Panc1 (cell line): ENCODE results near the gene DCHS1. TPM values are rescaled to one million over a fixed set of nuclear protein-coding genes. Genes with fewer than 3 reads are reported as not detected.

Experiments used
- ATAC-seq: fragments of 200-7000 bp; cut with Tn5 transposase; 2 replicates; pipeline ENCODE4 v1.9.1; 2020; ENCODE audit warnings: mild to moderate bottlenecking, moderate library complexity
- BruUV-seq: library from RNA; stranded (reverse); fragments of 400-500 nt; replicated peaks from 2 replicates; lab custom pipeline; 2021; lab: Mats Ljungman, UMichigan
- CTCF ChIA-PET: fragments of 300-600 bp; sonication (Branson Sonifier 250); formaldehyde crosslinking; loops from one replicate; lab custom pipeline; 2022; ENCODE audit warnings: antibody characterized with exemption; lab: Charles Lee
- POLR2A ChIA-PET: fragments of 300-600 bp; sonication (Branson Sonifier 250); formaldehyde crosslinking; loops from one replicate; lab custom pipeline; 2022; ENCODE audit warnings: antibody characterized with exemption; lab: Charles Lee
- DNase-seq: peaks from one replicate; pipeline ENCODE4 v3.0.0-alpha.2; 2010; ENCODE audit warnings: low read depth, low spot score
- H3K27ac ChIP-seq: 2 replicates; pipeline ENCODE4 v1.5.1; 2011; ENCODE audit warnings: mild to moderate bottlenecking, low read length, inconsistent platforms
- H3K27me3 ChIP-seq: fragments of 200-500 bp; sonication (Bioruptor generic); 2 replicates; pipeline ENCODE4 v1.6.0; 2014; ENCODE audit warnings: low read length, inconsistent platforms; ENCODE audit not compliant: control insufficient read depth, insufficient read depth
- H3K36me3 ChIP-seq: fragments of 200-500 bp; sonication (Bioruptor generic); 2 replicates; pipeline ENCODE4 v1.5.1; 2014; ENCODE audit warnings: inconsistent platforms, mild to moderate bottlenecking, low read length, moderate library complexity; ENCODE audit not compliant: control insufficient read depth, insufficient read depth
- H3K4me1 ChIP-seq: 2 replicates; pipeline ENCODE4 v1.5.1; 2011; ENCODE audit warnings: inconsistent platforms, mild to moderate bottlenecking, low read length, moderate library complexity; ENCODE audit not compliant: control insufficient read depth, insufficient read depth
- H3K4me3 ChIP-seq, 2 experiments: 2 replicates each; pipeline ENCODE4 v1.5.1; 2011 to 2012; ENCODE audit warnings: low read depth in 2 of 2, low read length in 2 of 2, mild to moderate bottlenecking in 2 of 2, inconsistent platforms in 1 of 2, moderate library complexity in 1 of 2
- H3K9me3 ChIP-seq: fragments of 200-500 bp; sonication (Bioruptor generic); 2 replicates; pipeline ENCODE4 v1.5.1; 2014; ENCODE audit warnings: low read depth, mild to moderate bottlenecking, inconsistent platforms, low read length, moderate library complexity; ENCODE audit not compliant: control insufficient read depth, insufficient read depth
- POLR2AphosphoS5 ChIP-seq: IDR thresholded peaks from 2 replicates; pipeline ENCODE4 v1.6.1; 2012; ENCODE audit warnings: mild to moderate bottlenecking, low read depth, low read length, moderate library complexity
- SIN3A ChIP-seq: IDR thresholded peaks from 2 replicates; pipeline ENCODE4 v1.6.1; 2012; ENCODE audit warnings: low read depth, mild to moderate bottlenecking, low read length, moderate library complexity, borderline replicate concordance; ENCODE audit not compliant: insufficient read depth
- TCF7L2 ChIP-seq: IDR thresholded peaks from 2 replicates; pipeline ENCODE4 v1.6.1; 2011; ENCODE audit warnings: mild to moderate bottlenecking, low read depth, low read length, inconsistent platforms
- in situ Hi-C: cut with HindIII; loops from 2 replicates; pipeline ENCODE4 v1.10.0; 2016; ENCODE audit warnings: low sequenced_read_pairs, low pct_unique_long_range_greater_than_20kb
- intact Hi-C: fragments of 100-400 bp; cut with micrococcal nuclease; formaldehyde crosslinking; loops from one replicate; pipeline ENCODE4 v1.10.0; 2022; ENCODE audit not compliant: unreplicated experiment
- total RNA-seq: library from RNA; stranded (reverse); gene quantifications from one replicate; pipeline ENCODE4 v1.2.1, GENCODE V29; 2021; ENCODE audit not compliant: unreplicated experiment
- TF ChIP-seq, protein P1 (sequence below): fragments of 450-650 bp; IDR thresholded peaks from 2 replicates; pipeline ENCODE4 v1.5.1; 2017; ENCODE audit warnings: mild to moderate bottlenecking
- TF ChIP-seq, protein P2 (sequence below), 2 experiments: IDR thresholded peaks; 2 replicates each; pipeline ENCODE4 v1.6.1; 2011 to 2012; ENCODE audit warnings: low read depth in 2 of 2, control low read depth in 1 of 2, low read length in 1 of 2, mild to moderate bottlenecking in 1 of 2, moderate library complexity in 1 of 2; ENCODE audit not compliant: insufficient read depth in 1 of 2

Gene DCHS1
- total RNA-seq, 1 experiment from 2014 or later: 2.2 TPM

DNA sequence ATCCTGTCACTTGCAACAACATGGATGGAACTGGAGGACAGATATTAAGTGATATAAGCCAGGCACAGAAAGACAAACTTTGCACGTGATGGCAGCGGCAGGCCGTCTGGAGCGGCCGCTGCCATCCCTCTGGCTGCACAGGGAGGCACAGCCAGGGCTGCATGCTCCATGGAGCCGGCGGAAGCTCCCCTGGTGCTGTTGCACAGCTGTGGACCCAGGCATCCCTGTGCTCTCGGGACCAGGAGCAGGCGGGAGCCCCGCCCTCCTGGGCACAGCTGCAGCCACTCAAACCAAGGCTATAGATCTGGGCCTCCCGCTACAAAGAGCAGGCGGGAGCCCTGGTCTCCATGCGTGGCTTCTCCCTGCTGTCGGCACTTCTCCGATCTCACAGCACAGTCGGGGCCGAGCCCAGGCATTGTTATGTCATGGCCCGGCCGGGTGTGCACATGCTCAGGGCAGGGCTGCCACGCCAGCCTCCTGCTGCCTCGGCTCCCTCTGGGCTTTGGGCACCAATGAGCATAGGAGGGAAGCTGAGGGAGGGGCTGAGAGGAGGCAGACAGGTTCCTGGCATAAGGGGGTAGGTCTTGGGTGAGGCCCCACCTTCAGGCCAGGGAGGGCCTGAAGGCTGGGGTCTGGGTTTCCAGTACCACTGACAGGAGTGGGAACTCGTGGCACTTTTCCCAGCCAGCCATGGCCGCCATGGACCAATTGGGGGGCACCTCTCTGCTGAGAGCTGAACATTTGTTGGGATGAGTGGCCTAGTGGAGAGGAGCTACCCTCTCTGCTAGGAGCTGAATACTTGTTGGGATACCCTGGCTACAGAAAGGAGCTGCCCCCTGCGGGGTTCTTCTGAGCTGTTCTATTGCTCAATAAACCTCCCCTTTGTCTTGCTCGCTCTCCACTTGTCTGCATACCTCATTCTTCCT is 68.9 kb downstream of the DCHS1 start:
- H3K36me3 ChIP-seq: peaks cover 3% of the 10 kb centered on the region; the same call in 1 of the 2 replicates
- CTCF ChIA-PET: no interaction called here

DNA sequence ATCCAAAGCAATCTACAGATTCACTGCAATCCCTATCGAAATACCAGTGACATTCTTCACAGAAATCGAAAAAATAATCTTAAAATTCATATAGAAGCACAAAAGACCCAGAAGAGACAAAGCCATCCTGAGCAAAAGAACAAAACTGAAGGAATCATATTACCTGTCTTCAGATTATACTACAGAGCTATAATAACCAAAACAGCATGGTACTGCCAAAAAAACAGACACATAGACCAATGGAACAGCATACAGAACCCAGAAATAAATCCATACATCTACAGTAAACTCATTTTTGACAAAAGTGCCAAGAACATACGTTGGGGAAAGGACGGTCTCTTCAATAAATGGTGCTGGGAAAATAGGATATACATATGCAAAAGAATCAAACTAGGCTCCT is 71.1 kb downstream of the DCHS1 start:
- no peak overlapping the region for H3K4me3 ChIP-seq
- TF ChIP-seq POLR2AphosphoS5 (no peak), SIN3A (no peak), TCF7L2 (no peak)
- TF ChIP-seq, protein P1, sequence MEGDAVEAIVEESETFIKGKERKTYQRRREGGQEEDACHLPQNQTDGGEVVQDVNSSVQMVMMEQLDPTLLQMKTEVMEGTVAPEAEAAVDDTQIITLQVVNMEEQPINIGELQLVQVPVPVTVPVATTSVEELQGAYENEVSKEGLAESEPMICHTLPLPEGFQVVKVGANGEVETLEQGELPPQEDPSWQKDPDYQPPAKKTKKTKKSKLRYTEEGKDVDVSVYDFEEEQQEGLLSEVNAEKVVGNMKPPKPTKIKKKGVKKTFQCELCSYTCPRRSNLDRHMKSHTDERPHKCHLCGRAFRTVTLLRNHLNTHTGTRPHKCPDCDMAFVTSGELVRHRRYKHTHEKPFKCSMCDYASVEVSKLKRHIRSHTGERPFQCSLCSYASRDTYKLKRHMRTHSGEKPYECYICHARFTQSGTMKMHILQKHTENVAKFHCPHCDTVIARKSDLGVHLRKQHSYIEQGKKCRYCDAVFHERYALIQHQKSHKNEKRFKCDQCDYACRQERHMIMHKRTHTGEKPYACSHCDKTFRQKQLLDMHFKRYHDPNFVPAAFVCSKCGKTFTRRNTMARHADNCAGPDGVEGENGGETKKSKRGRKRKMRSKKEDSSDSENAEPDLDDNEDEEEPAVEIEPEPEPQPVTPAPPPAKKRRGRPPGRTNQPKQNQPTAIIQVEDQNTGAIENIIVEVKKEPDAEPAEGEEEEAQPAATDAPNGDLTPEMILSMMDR: no peak
- TF ChIP-seq, protein P2, sequence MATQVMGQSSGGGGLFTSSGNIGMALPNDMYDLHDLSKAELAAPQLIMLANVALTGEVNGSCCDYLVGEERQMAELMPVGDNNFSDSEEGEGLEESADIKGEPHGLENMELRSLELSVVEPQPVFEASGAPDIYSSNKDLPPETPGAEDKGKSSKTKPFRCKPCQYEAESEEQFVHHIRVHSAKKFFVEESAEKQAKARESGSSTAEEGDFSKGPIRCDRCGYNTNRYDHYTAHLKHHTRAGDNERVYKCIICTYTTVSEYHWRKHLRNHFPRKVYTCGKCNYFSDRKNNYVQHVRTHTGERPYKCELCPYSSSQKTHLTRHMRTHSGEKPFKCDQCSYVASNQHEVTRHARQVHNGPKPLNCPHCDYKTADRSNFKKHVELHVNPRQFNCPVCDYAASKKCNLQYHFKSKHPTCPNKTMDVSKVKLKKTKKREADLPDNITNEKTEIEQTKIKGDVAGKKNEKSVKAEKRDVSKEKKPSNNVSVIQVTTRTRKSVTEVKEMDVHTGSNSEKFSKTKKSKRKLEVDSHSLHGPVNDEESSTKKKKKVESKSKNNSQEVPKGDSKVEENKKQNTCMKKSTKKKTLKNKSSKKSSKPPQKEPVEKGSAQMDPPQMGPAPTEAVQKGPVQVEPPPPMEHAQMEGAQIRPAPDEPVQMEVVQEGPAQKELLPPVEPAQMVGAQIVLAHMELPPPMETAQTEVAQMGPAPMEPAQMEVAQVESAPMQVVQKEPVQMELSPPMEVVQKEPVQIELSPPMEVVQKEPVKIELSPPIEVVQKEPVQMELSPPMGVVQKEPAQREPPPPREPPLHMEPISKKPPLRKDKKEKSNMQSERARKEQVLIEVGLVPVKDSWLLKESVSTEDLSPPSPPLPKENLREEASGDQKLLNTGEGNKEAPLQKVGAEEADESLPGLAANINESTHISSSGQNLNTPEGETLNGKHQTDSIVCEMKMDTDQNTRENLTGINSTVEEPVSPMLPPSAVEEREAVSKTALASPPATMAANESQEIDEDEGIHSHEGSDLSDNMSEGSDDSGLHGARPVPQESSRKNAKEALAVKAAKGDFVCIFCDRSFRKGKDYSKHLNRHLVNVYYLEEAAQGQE (IDR thresholded peaks at IDR 0.05; ENCODE audit: insufficient read depth in 1 of 2, low read depth in 2 of 2, low read length in 1 of 2): no peak
- no TSS peak for BruUV-seq
- in situ Hi-C loops (no loop called here), intact Hi-C loops (no loop called here)
- no peaks in the 10 kb centered on the region for H3K27me3 ChIP-seq
- no peaks in the 10 kb centered on the region for H3K36me3 ChIP-seq
- DNase-seq (no peak), ATAC-seq (no peak)
- H3K9me3 ChIP-seq: no peaks in the 10 kb centered on the region; the same call in 1 of the 2 replicates
- H3K27ac ChIP-seq: no peak overlapping the region
- ChIA-PET POLR2A (no interaction called here), CTCF (no interaction called here)
- no peaks in the 10 kb centered on the region for H3K4me1 ChIP-seq

More for the DNA sequence above, 68.9 kb downstream of the DCHS1 start:
- Histone ChIP-seq H3K9me3 (no peaks in the 10 kb centered on the region; the same call in 1 of the 2 replicates), H3K27me3 (no peaks in the 10 kb centered on the region), H3K4me1 (no peaks in the 10 kb centered on the region), H3K4me3 (no peak overlapping the region), H3K27ac (no peak overlapping the region)
- intact Hi-C loops (no loop called here), in situ Hi-C loops (no loop called here)
- ATAC-seq (peak; percentile 71), DNase-seq (no peak)
- POLR2A ChIA-PET: interaction anchor here (0.6 kb wide), 1 partner anchor 8 kb away, joined by 3 read pairs; no protein-coding TSS in a partner anchor
- no TSS peak for BruUV-seq
- no peak for TF ChIP-seq POLR2AphosphoS5
- no peak for TF ChIP-seq TCF7L2
- TF ChIP-seq, protein P1: no peak
- TF ChIP-seq SIN3A: no peak
- TF ChIP-seq, protein P2 (IDR thresholded peaks at IDR 0.05; ENCODE audit: insufficient read depth in 1 of 2, low read depth in 2 of 2, low read length in 1 of 2): no peak
